HAP-1 (cell line): Measurements from ENCODE around the gene ZBTB1.
A peak's percentile ranks its signal among the peaks of the same experiment; 100 is the strongest.
"Not testable (repeated sequence)": the region's sequence is repeated elsewhere in the genome, so short reads cannot be mapped to it uniquely, and the experiment has no call there.

Source experiments
- DNase-seq, 2 experiments: peaks; one replicate each; pipeline ENCODE4 v3.0.0-alpha.2; 2016 to 2020; ENCODE audit warnings: low spot score in 2 of 2
- H3K27me3 ChIP-seq: fragments of 250-450 bp; sonication (Bioruptor Pico); 2 replicates; pipeline ENCODE4 v1.5.1; 2020; ENCODE audit warnings: low read depth, mild to moderate bottlenecking, moderate library complexity
- H3K36me3 ChIP-seq: fragments of 250-450 bp; sonication (Bioruptor Pico); replicated peaks from 2 replicates; pipeline ENCODE4 v1.5.1; 2020; ENCODE audit warnings: mild to moderate bottlenecking
- H3K4me1 ChIP-seq: fragments of 250-450 bp; sonication (Bioruptor Pico); 2 replicates; pipeline ENCODE4 v1.5.1; 2020; ENCODE audit warnings: mild to moderate bottlenecking
- H3K4me3 ChIP-seq: fragments of 250-450 bp; sonication (Bioruptor Pico); 2 replicates; pipeline ENCODE4 v1.5.1; 2020; ENCODE audit warnings: mild to moderate bottlenecking, moderate library complexity
- H3K9me3 ChIP-seq: fragments of 250-450 bp; sonication (Bioruptor Pico); 2 replicates; pipeline ENCODE4 v1.5.1; 2020; ENCODE audit warnings: mild to moderate bottlenecking, moderate library complexity
- in situ Hi-C: fragments of 300-500 bp; cut with MboI; formaldehyde crosslinking; loops from 3 replicates; pipeline ENCODE4 v1.14.3; 2020; ENCODE audit warnings: low sequenced_read_pairs, inconsistent platforms, mixed read lengths

The ZBTB1 gene

DNA sequence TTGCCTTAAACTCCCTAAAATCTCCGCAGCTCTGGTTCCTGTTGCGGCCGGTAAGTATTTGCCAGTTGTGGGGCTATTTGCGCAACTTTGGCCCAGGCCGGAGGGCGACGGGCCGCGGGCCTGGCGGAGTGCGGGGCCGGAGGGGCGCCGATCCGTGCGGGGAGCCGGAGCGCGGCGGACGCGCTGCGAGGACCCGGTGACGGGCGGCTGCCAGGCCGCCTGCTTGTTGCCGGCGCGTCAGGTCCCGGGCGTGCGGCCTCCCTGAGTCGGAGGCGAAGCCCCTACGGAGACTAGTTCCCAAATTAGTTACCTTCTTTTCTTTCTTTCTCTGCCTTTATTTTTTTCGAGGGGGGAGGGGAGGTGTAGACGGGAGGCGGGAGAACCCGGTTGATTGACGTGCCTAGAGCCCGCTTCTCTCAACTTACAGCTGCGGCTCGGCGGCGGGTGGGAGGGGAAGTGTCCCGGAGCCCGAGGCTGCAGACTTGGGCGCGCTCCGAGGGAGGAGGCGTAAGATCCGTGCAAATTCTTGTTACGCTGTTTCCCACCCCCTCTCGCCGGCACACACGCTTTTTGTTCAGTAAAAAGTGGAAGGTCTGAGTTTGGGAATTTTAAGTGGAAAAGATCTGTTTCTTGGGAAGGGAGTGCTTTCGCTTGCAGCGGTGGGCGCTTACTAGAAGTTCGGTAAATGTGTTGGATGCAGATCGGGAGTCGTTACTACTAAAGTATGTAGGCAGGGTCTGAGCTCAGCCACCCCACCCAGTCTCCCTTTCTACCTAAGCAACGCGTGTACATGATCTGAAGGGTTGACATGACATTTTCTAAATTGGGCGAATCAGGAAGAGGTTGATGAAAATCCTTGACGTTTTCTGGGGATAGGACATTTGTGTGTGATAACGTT is 576 bp downstream of the ZBTB1 start:
- peaks cover 33% of the 10 kb centered on the region for H3K4me1 ChIP-seq
- in situ Hi-C loops = no loop called here
- DNase-seq = peak; percentile 91 to 93
- no peaks in the 10 kb centered on the region for H3K9me3 ChIP-seq
- no peaks in the 10 kb centered on the region for H3K36me3 ChIP-seq
- no peaks in the 10 kb centered on the region for H3K27me3 ChIP-seq
- peak overlapping the region; percentile 66 for H3K4me3 ChIP-seq

DNA sequence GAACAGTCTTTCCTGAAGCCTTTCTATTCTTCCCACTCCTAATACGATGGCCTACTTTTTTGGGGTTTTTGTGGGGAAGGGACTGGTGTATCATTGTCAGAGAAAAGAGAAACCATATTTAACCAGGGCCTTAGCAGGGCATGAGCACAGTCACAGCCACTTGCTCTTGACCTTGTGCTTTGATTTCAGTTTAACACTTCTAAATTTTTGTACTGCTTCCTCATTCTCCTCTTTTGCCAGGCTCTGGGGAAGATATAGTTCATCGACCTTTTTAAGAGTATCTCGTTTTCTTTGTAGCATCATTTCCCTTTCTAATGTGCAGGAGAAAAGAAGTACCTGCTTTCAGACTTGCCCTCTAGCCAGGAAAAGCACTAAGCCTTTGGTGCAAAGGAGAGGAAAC is 2.2 kb downstream of the ZBTB1 start:
- Histone ChIP-seq H3K9me3 (no peaks in the 10 kb centered on the region), H3K36me3 (no peaks in the 10 kb centered on the region), H3K4me1 (peaks cover 33% of the 10 kb centered on the region), H3K4me3 (no peak overlapping the region), H3K27me3 (no peaks in the 10 kb centered on the region)
- no peak for DNase-seq
- in situ Hi-C loops = no loop called here

- Histone ChIP-seq H3K36me3 (no peaks in the 10 kb centered on the region), H3K27me3 (no peaks in the 10 kb centered on the region), H3K4me3 (no peak overlapping the region), H3K4me1 (peaks cover 24% of the 10 kb centered on the region), H3K9me3 (no peaks in the 10 kb centered on the region)
- in situ Hi-C loops = no loop called here
- DNase-seq = no peak
Measured at GRCh38 chr14:64507376-64508156, 3.0 kb downstream of the ZBTB1 start.

- Histone ChIP-seq H3K27me3 (no peaks in the 10 kb centered on the region), H3K4me3 (no peak overlapping the region), H3K9me3 (no peaks in the 10 kb centered on the region), H3K4me1 (peaks cover 24% of the 10 kb centered on the region), H3K36me3 (no peaks in the 10 kb centered on the region)
- DNase-seq = no peak
- in situ Hi-C loops = no loop called here
Measured at GRCh38 chr14:64508215-64508776, 3.7 kb downstream of the ZBTB1 start.

DNA sequence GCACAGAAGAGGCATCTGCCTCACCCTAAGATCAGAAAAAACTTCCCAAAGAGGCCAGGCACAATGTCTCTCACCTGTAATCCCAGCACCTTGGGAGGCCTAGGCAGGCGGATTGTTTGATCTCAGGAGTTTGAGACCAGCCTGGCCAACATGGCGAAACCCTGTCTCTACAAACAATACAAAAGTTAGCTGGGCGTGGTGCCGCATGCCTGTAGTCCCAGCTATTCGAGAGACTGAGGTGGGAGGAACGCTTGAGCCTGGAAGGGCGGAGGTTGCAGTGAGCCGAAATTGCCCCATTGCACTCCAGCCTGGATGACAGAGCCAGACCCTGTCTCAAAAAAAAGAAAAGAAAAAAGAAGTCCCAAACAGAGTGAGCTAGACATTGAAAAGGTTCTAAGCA is 4.5 kb downstream of the ZBTB1 start:
- H3K36me3 ChIP-seq = no peaks in the 10 kb centered on the region
- H3K9me3 ChIP-seq = no peaks in the 10 kb centered on the region
- in situ Hi-C loops = no loop called here
- no peak overlapping the region for H3K4me3 ChIP-seq
- no peaks in the 10 kb centered on the region for H3K27me3 ChIP-seq
- DNase-seq = no peak
- peaks cover 24% of the 10 kb centered on the region for H3K4me1 ChIP-seq

- DNase-seq = peak; percentile 74 to 78
- no peaks in the 10 kb centered on the region for H3K9me3 ChIP-seq
- in situ Hi-C loops = no loop called here
- H3K4me1 ChIP-seq = peaks cover 24% of the 10 kb centered on the region
- no peaks in the 10 kb centered on the region for H3K36me3 ChIP-seq
- no peak overlapping the region for H3K4me3 ChIP-seq
- H3K27me3 ChIP-seq = no peaks in the 10 kb centered on the region
Measured at GRCh38 chr14:64510825-64511671, 6.5 kb downstream of the ZBTB1 start.

DNA sequence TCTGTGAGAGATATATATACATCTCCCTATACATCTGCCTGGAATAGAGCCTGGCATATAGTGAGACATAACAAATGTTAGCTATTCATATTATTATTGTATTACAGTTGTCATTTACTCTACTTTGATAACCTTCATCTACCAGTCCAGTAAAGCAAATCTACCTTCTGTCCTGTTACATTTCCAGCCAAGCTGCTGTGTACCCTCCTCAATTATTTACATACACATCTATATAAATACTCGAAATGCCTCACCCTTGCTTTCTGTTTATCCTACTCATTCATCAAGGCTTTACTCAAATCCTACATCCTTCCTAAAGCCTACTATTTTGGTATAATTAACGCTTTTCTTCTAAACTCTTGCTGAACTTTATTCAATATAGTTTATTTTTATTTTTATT is 8.7 kb downstream of the ZBTB1 start:
- no peak overlapping the region for H3K4me3 ChIP-seq
- in situ Hi-C loops = no loop called here
- H3K9me3 ChIP-seq = no peaks in the 10 kb centered on the region
- H3K4me1 ChIP-seq = peaks cover 20% of the 10 kb centered on the region
- no peak for DNase-seq
- H3K36me3 ChIP-seq = no peaks in the 10 kb centered on the region
- H3K27me3 ChIP-seq = no peaks in the 10 kb centered on the region

DNA sequence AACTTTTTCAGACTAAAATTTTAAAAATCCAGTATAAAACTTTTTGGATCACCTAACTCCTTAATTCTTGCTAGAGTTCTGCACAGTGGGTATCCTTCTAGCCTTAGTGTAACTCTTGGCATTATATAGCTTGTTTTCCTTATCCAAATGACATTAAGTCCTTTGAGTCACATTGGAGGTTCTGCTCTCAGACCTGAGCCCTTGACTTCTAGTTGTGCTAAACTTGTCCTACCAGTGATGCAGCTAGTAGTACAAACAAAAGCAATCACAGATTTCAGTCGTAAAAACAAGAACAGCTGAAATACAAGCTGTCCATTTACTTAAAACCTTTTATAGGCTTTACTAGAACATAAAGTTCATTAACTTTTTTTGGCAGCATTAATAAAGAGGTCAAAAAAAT is 10.5 kb downstream of the ZBTB1 start:
- H3K4me1 ChIP-seq = peaks cover 18% of the 10 kb centered on the region
- DNase-seq = no peak
- H3K36me3 ChIP-seq = no peaks in the 10 kb centered on the region
- in situ Hi-C loops = no loop called here
- no peaks in the 10 kb centered on the region for H3K27me3 ChIP-seq
- no peak overlapping the region for H3K4me3 ChIP-seq
- H3K9me3 ChIP-seq = no peaks in the 10 kb centered on the region

- in situ Hi-C loops = no loop called here
- DNase-seq = no peak
- Histone ChIP-seq H3K4me1 (peaks cover 4% of the 10 kb centered on the region; the same call in 1 of the 2 replicates), H3K9me3 (no peaks in the 10 kb centered on the region), H3K27me3 (no peaks in the 10 kb centered on the region), H3K36me3 (no peaks in the 10 kb centered on the region), H3K4me3 (no peak overlapping the region)
Measured at GRCh38 chr14:64516969-64517368, 12.4 kb downstream of the ZBTB1 start.

GRCh38 chr14:64517667-64518066 is 13.1 kb downstream of the ZBTB1 start:
- in situ Hi-C loops, H3K36me3 ChIP-seq, H3K27me3 ChIP-seq, H3K9me3 ChIP-seq, DNase-seq, H3K4me3 ChIP-seq, H3K4me1 ChIP-seq: not testable (repeated sequence)

DNA sequence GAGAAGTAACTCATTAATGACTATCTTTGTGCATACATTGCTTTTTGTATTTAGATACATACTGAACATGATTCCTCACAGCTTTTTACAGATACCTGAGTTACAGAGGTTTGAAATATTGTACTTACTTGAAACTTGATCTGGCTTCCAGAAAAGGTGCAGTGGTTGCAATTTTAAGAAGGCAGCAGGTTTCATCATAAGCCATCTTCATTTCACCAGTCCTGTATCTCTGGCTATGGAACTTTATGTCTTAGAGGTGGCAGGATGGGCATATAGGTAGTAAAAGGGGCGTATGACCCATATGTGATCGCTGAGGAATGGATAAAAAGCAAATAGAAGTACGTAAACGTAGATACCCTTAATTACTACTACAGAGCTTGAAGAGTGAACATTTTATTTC is 13.7 kb downstream of the ZBTB1 start:
- Histone ChIP-seq H3K4me1 (peaks cover 4% of the 10 kb centered on the region; the same call in 1 of the 2 replicates), H3K9me3 (no peaks in the 10 kb centered on the region), H3K36me3 (no peaks in the 10 kb centered on the region; the same call in 1 of the 2 replicates), H3K4me3 (no peak overlapping the region), H3K27me3 (no peaks in the 10 kb centered on the region)
- in situ Hi-C loops = no loop called here
- DNase-seq = no peak

- in situ Hi-C loops = no loop called here
- DNase-seq = no peak
- Histone ChIP-seq H3K9me3 (no peaks in the 10 kb centered on the region), H3K4me3 (no peak overlapping the region), H3K4me1 (peaks cover 4% of the 10 kb centered on the region; the same call in 1 of the 2 replicates), H3K36me3 (no peaks in the 10 kb centered on the region; the same call in 1 of the 2 replicates), H3K27me3 (no peaks in the 10 kb centered on the region)
Measured at GRCh38 chr14:64520699-64521098, 16.1 kb downstream of the ZBTB1 start.
